ENCODE data around the gene C18orf54. TPM values are rescaled to one million over a fixed set of nuclear protein-coding genes. Genes with fewer than 3 reads are reported as not detected.

Gene C18orf54
- total and polyA plus RNA-seq, 2 experiments from 2014 or later: 0.84 to 2.5 TPM

DNA sequence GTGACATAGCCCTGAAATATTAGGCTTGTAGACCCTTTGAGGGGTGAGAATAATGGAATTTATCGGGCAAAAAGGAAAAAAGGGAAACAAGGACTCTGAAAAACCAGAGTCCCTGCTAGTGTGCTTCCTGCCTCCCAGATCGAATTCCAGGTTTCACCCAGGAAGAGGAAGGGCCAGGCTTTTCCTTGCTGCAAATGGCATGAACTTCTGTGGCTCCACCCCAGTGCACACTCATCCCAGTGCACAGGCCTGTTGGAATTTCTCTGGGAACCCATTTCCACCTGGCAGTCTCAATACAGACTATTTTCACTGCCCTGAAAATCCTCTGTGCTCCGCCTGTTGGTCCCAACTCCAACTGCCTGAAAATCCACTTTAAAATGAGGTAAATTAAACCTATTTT is 29.9 kb downstream of the C18orf54 start:
- Histone ChIP-seq H3K27ac (no peak overlapping the region), H3K36me3 (no peaks in the 10 kb centered on the region), H3K4me1 (ENCODE audit: low read depth) (no peaks in the 10 kb centered on the region), H3K4me3 (no peak overlapping the region), H3K27me3 (no peaks in the 10 kb centered on the region), H3K9me3 (ENCODE audit: low read depth) (no peaks in the 10 kb centered on the region)
- TF ChIP-seq, protein P1, sequence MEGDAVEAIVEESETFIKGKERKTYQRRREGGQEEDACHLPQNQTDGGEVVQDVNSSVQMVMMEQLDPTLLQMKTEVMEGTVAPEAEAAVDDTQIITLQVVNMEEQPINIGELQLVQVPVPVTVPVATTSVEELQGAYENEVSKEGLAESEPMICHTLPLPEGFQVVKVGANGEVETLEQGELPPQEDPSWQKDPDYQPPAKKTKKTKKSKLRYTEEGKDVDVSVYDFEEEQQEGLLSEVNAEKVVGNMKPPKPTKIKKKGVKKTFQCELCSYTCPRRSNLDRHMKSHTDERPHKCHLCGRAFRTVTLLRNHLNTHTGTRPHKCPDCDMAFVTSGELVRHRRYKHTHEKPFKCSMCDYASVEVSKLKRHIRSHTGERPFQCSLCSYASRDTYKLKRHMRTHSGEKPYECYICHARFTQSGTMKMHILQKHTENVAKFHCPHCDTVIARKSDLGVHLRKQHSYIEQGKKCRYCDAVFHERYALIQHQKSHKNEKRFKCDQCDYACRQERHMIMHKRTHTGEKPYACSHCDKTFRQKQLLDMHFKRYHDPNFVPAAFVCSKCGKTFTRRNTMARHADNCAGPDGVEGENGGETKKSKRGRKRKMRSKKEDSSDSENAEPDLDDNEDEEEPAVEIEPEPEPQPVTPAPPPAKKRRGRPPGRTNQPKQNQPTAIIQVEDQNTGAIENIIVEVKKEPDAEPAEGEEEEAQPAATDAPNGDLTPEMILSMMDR (IDR thresholded peaks at IDR 0.05; ENCODE audit: low read depth, low read length): no peak
- no peak for DNase-seq (ENCODE audit: low read depth in 1 of 2, low spot score in 1 of 2)

DNA sequence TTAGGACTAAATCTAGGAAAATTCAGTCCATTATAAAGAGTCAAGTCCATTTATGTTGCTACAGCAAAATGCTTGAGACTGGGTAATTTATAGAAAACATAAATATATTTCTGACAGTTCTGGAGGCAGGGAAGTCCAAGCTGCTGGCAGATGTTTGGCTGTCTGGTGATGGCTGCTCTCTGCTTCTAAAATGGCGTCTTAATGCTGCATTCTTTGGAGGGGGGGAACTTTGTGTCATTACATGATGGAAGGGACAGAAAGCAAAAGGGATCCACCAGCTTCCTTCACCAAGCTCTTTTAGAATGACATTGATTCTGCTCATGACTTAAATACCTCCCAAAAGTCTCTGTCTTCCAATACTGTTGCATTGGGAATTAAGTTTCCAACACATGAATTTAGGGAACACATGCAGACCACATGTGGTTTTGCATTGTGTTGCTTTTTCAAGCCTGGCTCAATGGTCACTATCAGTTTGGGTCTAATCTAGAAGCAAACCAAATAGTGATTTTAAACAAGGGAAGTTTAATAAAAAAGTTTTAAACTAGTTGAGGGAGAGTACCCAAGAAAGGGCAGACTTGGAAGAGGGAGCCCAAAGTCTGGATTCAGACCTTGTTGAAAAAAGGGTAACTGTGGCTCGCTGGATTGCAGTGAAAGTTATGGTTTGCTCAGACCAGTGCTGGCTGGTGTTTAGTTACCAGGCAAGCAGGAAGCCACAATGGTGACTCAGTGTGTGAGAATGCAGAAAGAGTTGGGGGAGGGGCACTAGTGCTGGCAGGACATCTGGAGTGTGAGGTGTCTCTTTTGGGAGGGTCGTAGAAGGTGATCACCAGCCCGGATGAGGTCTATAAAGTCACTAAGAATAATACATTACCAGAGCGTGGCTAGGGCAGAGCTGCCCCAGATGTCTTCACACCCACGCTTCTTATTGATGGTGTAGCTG is 30.8 kb downstream of the C18orf54 start:
- Histone ChIP-seq H3K4me3 (no peak overlapping the region), H3K27ac (no peak overlapping the region), H3K36me3 (no peaks in the 10 kb centered on the region), H3K9me3 (ENCODE audit: low read depth) (no peaks in the 10 kb centered on the region), H3K27me3 (no peaks in the 10 kb centered on the region), H3K4me1 (ENCODE audit: low read depth) (no peaks in the 10 kb centered on the region)
- TF ChIP-seq, protein P1 (IDR thresholded peaks at IDR 0.05; ENCODE audit: low read depth, low read length): no peak
- DNase-seq (ENCODE audit: low read depth in 1 of 2, low spot score in 1 of 2): peak; percentile 5 to 91

DNA sequence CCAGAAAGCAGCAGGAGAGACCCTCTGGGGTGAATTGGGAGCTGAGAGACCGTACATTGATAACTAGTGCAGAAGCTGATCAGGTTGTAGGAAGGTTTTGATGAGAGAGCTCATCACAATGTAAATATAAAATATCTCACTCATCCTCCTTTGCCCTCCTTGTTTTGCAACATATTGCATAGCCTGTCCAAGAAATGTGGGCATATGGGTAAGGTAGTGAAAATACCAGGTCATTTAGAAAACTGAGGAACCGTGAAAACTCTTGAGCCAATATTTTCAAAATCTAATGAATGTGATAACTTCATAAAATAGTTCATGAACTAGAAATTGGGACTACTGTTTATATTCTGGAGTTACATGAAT is 31.4 kb downstream of the C18orf54 start:
- H3K4me3 ChIP-seq: no peak overlapping the region
- H3K4me1 ChIP-seq (ENCODE audit: low read depth): no peaks in the 10 kb centered on the region
- H3K27ac ChIP-seq: no peak overlapping the region
- DNase-seq (ENCODE audit: low read depth in 1 of 2, low spot score in 1 of 2): peak in 1 of 2 donors; percentile 5
- H3K9me3 ChIP-seq (ENCODE audit: low read depth): no peaks in the 10 kb centered on the region
- no peaks in the 10 kb centered on the region for H3K36me3 ChIP-seq
- H3K27me3 ChIP-seq: no peaks in the 10 kb centered on the region
- TF ChIP-seq, protein P1 (IDR thresholded peaks at IDR 0.05; ENCODE audit: low read depth, low read length): no peak

DNA sequence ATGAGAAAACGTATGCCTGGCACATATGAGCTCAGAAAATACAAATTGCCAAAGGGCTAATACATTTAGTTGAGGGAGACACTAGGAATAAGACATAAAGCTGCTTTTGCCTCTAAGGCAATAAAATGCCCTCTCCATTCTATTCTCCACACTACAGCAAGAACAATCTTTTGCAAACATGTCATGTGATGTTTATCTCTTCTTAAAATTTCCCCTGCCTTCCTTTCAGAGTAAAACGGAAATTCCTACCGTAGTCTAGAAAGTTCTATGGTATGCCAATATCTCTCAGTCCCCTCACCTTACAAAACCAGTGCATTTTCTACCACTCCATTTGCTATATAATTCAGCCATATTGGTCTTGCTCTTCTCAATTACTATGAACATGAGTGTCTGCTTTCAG is 33.1 kb downstream of the C18orf54 start:
- no peaks in the 10 kb centered on the region for H3K36me3 ChIP-seq
- H3K4me1 ChIP-seq (ENCODE audit: low read depth): no peaks in the 10 kb centered on the region
- H3K27me3 ChIP-seq: no peaks in the 10 kb centered on the region
- TF ChIP-seq, protein P1 (IDR thresholded peaks at IDR 0.05; ENCODE audit: low read depth, low read length): no peak
- H3K27ac ChIP-seq: no peak overlapping the region
- no peak overlapping the region for H3K4me3 ChIP-seq
- no peaks in the 10 kb centered on the region for H3K9me3 ChIP-seq (ENCODE audit: low read depth)
- DNase-seq (ENCODE audit: low read depth in 1 of 2, low spot score in 1 of 2): no peak

DNA sequence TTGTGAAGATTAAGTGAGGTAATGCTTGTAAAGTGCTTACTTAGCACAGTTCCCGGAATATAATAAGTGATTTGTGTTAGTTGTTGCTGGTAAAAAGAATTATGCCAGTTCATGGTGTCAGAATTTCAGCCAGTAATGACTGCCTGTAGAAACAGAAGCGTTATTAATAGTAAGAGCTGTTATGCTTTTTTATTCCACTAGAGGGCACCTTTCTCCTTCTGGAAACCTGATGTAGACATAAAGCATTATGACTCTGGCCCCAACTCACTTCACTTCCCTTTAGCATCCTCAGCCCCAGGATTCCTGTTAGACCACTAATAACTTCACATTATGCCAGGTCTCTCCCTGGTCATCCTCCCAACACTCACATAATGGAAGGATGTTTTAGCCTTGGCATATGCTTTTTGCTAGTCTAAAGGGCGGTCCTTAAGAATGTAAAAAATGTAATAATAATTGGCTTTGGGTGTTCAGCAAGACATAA is 34.9 kb downstream of the C18orf54 start:
- Histone ChIP-seq H3K4me1 (ENCODE audit: low read depth) (peaks cover 3% of the 10 kb centered on the region), H3K27me3 (no peaks in the 10 kb centered on the region), H3K9me3 (ENCODE audit: low read depth) (no peaks in the 10 kb centered on the region), H3K36me3 (no peaks in the 10 kb centered on the region), H3K27ac (no peak overlapping the region), H3K4me3 (no peak overlapping the region)
- TF ChIP-seq, protein P1 (IDR thresholded peaks at IDR 0.05; ENCODE audit: low read depth, low read length): peak; percentile 63
- DNase-seq (ENCODE audit: low read depth in 1 of 2, low spot score in 1 of 2): peak; percentile 78 to 82

Data from cardiac muscle cell (in vitro differentiated cells and primary cell).